Stimulated activated CD8-positive, alpha-beta memory T cell treated with anti-CD3 and anti-CD28 coated beads, Interleukin-4, amount 100 ng/mL, for 24 hours (primary cell): ENCODE data around the gene MS4A4A.

ENCODE experiments used
- DNase-seq: peaks from one replicate; pipeline ENCODE4 v3.0.0-alpha.2; 2020; ENCODE audit warnings: low read depth

Gene MS4A4A

GRCh38 chr11:60349990-60350389 lies 69.5 kb downstream of the MS4A4A start:
- DNase-seq, result no peak

GRCh38 chr11:60357771-60358170 lies 77.3 kb downstream of the MS4A4A start:
- no peak for DNase-seq
